Measurements from ENCODE around the gene MGARP.

DNA sequence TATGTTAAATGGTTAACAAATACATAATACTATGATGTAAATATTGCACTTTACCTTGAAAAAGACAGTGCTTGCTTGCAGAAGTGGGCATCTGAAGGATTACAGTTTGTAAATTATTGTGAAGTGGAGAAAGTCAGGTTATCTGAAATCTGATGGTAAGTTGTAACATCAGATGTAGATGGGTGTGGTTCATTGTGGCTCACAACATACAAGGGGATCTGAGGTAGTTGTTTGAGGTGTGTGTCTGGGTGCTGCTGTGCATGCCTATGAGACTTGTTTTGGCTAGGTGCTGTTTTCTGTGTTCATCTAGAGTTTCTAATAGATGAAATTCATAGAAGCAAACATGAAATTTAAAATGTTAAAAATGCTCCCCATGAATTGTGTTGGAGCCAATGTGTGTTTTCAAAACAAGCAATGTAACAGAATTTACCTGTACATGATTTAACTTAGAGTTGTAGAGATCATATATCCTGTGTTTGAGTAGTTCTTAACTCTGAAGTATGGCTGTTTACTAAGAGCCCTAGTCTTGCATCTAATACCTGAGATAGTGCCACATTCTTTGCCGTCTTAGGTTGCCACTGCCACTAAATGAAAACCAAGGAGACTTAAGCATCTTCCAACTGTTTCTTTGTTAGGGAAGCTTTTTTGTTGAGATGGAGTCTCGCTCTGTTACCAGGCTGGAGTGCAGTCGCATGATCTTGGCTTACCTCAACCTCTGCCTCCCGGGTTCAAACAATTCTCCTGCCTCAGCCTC lies 34.2 kb upstream of the MGARP start:
- no peak for TF ChIP-seq POLR2A (IDR thresholded peaks at IDR 0.05; ENCODE audit: extremely low read depth, insufficient read length)
- TF ChIP-seq, protein P1, sequence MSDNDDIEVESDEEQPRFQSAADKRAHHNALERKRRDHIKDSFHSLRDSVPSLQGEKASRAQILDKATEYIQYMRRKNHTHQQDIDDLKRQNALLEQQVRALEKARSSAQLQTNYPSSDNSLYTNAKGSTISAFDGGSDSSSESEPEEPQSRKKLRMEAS (IDR thresholded peaks at IDR 0.05; ENCODE audit: low read depth, low read length): no peak
